NK-92 (cell line): ENCODE results near the gene SNAPC3.
"Not testable (repeated sequence)": the region's sequence is repeated elsewhere in the genome, so short reads cannot be mapped to it uniquely, and the experiment has no call there.

Source experiments
- DNase-seq: peaks from one replicate; lab custom pipeline; 2025; ENCODE audit not compliant: unreplicated experiment; lab: John Stamatoyannopoulos, UW

Gene SNAPC3

GRCh38 chr9:15421990-15422371 lies 695 bp upstream of the SNAPC3 start:
- no peak for DNase-seq

DNA sequence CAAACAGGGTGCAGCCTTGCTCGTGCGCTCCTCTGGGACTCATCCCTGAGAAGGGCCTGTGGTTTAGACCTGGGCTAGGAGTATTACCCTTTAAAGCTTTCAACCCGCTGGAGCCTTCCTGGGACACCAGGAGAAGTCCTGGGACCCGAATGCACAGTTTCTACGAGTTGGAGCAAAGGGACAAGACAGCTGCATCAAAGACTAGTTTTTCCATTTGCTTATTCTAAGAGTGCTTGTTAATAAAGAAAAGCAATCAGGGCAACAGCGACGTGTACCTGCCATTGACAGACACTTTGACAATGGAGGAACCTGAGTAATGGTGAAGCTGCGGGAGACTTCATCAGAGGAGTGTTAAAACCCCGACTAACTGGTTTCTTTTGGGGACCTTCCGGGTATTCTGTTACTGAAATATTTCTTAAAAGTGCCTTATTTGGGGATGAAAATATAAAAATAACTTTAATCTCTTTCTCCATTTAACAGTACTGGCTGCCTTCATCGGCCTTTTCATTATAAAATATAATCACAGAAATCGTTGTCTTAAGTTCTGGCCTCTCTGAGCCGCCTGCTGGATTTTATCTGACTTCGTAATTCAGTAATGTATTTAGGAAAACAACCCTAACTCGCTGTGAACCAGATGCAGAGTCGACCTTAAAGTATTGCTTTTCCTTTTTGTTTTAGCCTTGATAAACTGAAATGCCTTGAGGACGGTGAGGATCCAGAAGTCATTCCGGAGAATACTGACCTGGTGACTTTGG lies 732 bp downstream of the SNAPC3 start:
- no peak for DNase-seq

- DNase-seq: no peak
Measured at GRCh38 chr9:15426019-15426418, 3.3 kb downstream of the SNAPC3 start.

- DNase-seq: not testable (repeated sequence)
Measured at GRCh38 chr9:15427702-15428101, 5.0 kb downstream of the SNAPC3 start.

DNA sequence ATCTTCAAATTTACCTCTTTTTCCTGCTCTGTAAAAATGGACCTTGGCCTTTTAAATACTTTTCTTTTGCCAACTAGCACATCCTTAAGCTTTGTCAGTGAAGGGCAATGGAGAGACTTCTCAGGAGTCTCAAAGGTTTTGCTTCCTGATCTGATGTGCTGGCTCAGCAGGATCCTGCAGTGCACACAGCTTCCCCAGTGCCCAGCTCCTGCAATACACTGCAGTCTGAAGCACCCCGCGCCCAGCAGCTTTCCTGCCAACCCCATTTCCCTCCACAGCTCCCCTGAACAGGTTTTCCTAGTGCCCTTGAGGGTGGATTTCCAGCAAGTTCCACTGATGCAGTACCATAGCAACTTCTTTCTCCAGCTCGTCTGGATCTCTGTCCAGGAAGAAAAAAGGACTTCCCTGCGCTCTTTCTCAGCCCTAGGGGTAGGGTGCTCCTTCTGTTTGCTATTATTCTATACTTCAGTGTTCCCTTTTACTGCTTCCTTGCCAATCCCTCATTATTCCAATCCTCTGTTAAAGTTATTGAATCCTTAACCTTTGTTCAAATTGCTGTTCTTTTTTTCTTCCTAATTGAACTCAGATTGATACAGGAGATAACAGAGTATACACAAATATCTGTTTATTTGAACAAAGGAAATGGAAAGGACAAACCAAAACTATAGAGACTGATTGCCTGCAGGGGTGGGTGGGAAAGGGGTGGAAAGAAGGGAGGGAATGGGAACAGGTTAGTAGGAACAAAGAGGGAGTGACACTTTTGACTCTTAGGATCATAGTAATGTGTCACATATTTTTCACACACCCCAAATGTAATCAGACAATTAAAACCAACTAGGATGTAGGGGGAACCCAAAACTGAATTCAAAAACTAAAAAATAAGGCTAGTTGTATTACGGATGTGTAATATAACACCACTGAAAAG lies 8.5 kb downstream of the SNAPC3 start:
- no peak for DNase-seq

DNA sequence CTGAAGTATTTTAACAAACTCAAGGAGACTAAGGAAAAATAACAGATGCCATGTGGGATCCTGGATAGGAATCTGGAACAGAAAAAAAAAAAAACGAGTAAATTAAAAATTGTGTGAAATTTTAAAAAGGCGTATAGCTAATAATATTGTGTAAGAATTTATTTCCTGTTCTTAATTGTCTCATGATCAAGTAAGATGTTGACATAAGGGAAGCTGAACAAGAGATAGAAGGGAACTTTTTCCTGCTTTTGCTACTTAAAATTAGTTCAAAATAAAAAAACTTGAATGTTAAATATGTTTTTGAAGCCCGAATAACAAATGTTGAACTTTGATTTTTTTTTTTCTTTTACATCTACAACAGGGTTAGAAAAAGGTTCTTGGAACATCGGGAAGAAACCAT lies 10.5 kb downstream of the SNAPC3 start:
- DNase-seq: no peak

GRCh38 chr9:15433661-15434060 lies 11.0 kb downstream of the SNAPC3 start:
- DNase-seq: no peak

- DNase-seq: no peak
Measured at GRCh38 chr9:15438891-15439290, 16.2 kb downstream of the SNAPC3 start.

DNA sequence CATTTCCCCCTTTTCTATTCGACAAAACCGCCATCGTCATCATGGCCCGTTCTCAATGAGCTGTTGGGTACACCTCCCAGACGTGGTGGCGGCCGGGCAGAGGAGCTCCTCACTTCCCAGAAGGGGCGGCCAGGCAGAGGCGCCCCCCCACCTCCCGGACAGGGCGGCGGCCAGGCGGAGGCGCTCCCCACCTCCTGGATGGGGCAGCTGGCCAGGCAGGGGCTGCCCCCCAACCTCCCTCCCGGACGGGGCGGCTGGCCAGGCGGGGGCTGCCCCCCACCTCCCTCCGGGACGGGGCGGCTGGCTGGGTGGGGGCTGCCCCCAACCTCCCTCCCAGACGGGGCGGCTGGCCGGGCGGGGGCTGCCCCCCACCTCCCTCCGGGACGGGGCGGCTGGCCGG lies 19.2 kb downstream of the SNAPC3 start:
- DNase-seq: not testable (repeated sequence)

DNA sequence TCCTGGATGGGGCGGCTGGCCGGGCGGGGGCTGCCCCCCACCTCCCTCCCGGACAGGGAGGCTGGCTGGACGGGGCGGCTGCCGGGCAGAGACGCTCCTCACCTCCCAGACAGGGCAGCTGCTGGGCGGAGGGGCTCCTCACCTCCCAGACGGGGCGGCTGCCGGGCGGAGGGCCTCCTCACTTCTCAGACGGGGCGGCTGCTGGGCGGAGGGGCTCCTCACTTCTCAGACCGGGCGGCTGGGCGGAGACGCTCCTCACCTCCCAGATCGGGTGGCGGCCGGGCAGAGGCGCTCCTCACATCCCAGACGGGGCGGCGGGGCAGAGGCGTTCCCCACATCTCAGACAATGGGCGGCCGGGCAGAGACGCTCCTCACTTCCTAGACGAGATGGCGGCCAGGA lies 19.6 kb downstream of the SNAPC3 start:
- not testable (repeated sequence) for DNase-seq

DNA sequence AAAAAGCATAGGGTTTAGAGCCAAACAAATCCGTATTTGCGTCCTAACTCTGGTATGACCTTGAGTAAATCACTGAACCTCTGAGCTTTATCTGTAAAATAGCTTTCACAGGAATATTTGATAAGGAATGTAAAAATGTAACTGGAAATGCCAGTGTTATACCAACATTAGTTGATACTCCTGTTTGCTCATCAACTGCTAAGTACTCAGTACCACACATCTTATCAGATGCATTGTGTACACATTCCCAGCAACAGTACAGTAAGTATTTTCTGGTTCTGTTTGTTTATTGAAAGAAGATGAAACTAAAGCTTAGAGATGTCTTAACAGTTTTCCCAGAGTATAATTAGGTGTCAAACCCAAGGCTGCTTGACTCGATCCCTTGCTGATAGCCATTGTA lies 21.5 kb downstream of the SNAPC3 start:
- DNase-seq: no peak

- DNase-seq: no peak
Measured at GRCh38 chr9:15453956-15454355, 31.3 kb downstream of the SNAPC3 start.

DNA sequence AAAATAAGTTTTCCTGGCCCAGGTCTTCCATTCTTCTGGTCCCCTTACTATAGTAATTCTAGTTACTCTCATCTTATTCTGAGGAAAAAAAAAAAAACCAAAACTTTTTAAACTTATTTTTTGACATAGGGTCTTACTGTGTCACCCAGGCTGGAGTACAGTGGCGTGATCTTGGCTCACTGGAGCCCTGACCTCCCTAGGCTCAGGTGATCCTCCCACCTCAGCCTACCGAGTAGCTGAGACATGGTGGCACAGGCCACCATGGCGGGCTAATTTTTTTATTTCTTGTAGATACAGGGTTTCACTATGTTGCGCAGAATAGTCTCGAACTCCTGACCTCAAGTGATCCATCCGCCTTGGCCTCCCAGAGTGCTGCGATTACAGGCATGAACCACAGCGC lies 38.4 kb downstream of the SNAPC3 start:
- no peak for DNase-seq

GRCh38 chr9:15461601-15462000 lies 38.9 kb downstream of the SNAPC3 start:
- no peak for DNase-seq

GRCh38 chr9:15468145-15468544 lies 45.5 kb downstream of the SNAPC3 start:
- DNase-seq: no peak

GRCh38 chr9:15469406-15469805 lies 46.7 kb downstream of the SNAPC3 start:
- DNase-seq: no peak

GRCh38 chr9:15469862-15470261 lies 47.2 kb downstream of the SNAPC3 start:
- DNase-seq: no peak

DNA sequence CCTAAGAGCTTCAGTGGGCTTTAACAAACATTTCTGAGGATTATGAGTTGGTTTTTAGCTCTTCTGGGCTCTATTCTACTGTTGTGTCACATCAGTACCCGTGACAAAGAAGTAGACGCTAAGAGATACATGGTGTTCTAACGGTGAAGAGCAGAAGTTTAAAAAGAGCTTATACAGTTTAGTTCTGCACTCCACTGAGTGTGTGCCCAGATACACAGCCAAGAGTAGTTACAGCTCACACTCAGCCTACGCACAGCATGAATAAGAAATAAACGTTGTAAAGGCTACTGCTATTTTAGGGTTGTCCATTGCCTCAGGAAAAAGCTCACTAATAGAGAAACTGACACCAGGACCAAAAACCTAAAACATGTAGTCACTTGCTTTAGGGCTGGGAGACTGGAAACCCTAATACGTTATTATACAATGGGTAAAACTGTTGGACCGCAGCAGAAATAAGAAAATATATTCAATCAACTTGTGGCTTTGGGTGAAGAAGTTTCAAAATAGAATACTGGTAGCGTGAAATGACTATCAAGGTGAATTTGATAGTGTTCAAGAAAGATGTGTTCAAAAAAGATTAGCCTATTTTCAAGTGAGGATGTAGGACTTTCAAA lies 53.4 kb downstream of the SNAPC3 start:
- DNase-seq: no peak

GRCh38 chr9:15480028-15480427 lies 57.4 kb downstream of the SNAPC3 start:
- DNase-seq: no peak

DNA sequence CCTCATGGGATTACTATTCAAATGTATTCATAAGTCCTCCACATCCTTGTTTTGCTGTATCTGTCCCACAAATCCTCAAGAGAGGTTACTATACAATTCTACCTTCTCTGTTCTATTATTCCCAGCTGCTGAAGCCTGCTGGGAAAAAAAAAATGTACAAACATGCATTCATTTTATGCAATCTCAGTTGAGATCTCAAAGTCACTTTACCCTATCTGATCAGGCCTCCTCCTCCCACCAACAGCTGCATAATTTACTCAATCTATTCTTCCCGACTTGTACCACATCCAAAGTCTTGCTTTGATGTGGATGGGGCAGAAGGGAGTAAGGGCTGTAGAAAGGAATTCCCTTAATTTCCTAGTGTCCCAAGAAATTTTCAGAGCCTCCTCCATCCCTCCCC lies 59.5 kb downstream of the SNAPC3 start:
- no peak for DNase-seq

DNA sequence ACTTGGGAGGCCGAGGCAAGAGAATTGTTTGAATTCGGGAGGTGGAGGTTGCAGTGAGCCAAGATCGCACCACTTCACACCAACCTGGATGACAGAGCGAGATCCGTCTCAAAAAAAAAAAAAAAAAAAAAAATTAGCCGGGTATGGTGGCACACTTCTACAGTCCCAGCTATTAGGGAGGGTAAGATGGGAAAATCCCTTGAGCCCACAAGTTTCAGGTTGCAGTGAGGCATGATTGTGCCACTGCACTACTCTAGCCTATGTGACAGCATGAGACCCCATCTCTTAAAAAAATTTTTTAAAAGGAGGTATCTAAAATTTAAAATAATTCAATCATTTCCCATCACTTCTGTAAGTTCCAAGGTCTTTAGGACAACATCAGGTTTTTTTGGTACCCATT lies 62.1 kb downstream of the SNAPC3 start:
- no peak for DNase-seq
